ENCODE results near the gene THSD7A. TPM values are rescaled to one million over a fixed set of nuclear protein-coding genes. Genes with fewer than 3 reads are reported as not detected.

The THSD7A gene
- total RNA-seq, 1 donor from 2014 or later, result 3.5 TPM

DNA sequence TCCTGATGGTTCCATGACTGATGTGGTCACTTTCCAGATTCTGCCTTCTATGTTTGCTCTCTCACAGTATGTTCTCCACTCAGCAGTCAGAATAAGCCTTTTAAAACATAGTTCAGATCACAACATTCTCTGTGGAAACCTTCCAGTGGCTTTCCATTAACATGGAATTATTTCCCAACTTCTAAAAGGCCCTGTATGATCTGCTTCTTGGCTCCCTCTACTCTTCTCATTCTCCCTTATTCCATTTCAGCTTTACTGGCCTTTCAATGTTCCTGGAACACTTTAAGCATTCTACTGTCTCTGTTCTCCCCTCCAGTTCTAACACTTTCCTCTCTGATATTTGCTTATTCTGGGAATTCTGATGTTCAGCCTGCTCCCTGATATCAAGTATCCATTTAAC is 325.6 kb downstream of the THSD7A start:
- H3K9me3 Mint-ChIP-seq (ENCODE audit: unreplicated experiment), result peaks cover 3% of the 10 kb centered on the region
- Histone ChIP-seq H3K79me2 (ENCODE audit: insufficient read depth, low read length) (no peaks in the 10 kb centered on the region), H3K27me3 (ENCODE audit: insufficient read depth, low read length) (no peaks in the 10 kb centered on the region), H3K9me3 (ENCODE audit: insufficient read depth, low read depth, low read length) (no peaks in the 10 kb centered on the region), H3K27ac (ENCODE audit: low read depth, low read length) (no peak overlapping the region), H3K4me2 (ENCODE audit: low read length) (no peak overlapping the region), H3K36me3 (ENCODE audit: insufficient read depth, low read length) (no peaks in the 10 kb centered on the region), H2AFZ (ENCODE audit: low read depth, low read length) (no peak overlapping the region), H3K4me3 (ENCODE audit: insufficient read depth, low read depth, low read length) (no peak overlapping the region), H4K20me1 (ENCODE audit: insufficient read depth, low read length) (no peaks in the 10 kb centered on the region), H3K4me1 (ENCODE audit: insufficient read depth, low read length) (no peaks in the 10 kb centered on the region), H3K9ac (ENCODE audit: low read length) (no peak overlapping the region)
- DNase-seq (ENCODE audit: low read depth), result no peak
- H3K4me1 Mint-ChIP-seq (ENCODE audit: low read depth, unreplicated experiment), result no peaks in the 10 kb centered on the region
- H3K27ac Mint-ChIP-seq (ENCODE audit: unreplicated experiment), result no peak overlapping the region
- TF ChIP-seq EZH2 (IDR thresholded peaks at IDR 0.05; ENCODE audit: insufficient read depth, low read length) (no peak), CTCF (IDR thresholded peaks at IDR 0.05; ENCODE audit: insufficient read depth, low read depth, low read length) (no peak)
- no peaks in the 10 kb centered on the region for H3K36me3 Mint-ChIP-seq (ENCODE audit: low read depth, unreplicated experiment)
- H3K4me3 Mint-ChIP-seq (ENCODE audit: unreplicated experiment), result no peak overlapping the region
- no peaks in the 10 kb centered on the region for H3K27me3 Mint-ChIP-seq (ENCODE audit: low read depth, unreplicated experiment)
- FAIRE-seq, result no peak

GRCh38 chr7:11505471-11505985 is 326.5 kb downstream of the THSD7A start:
- H3K27me3 ChIP-seq (ENCODE audit: insufficient read depth, low read length), result no peaks in the 10 kb centered on the region
- H3K79me2 ChIP-seq (ENCODE audit: insufficient read depth, low read length), result no peaks in the 10 kb centered on the region
- Mint-ChIP-seq H3K4me3 (ENCODE audit: unreplicated experiment) (no peak overlapping the region), H3K27ac (ENCODE audit: unreplicated experiment) (no peak overlapping the region), H3K4me1 (ENCODE audit: low read depth, unreplicated experiment) (no peaks in the 10 kb centered on the region), H3K36me3 (ENCODE audit: low read depth, unreplicated experiment) (no peaks in the 10 kb centered on the region), H3K9me3 (ENCODE audit: unreplicated experiment) (peaks cover 4% of the 10 kb centered on the region), H3K27me3 (ENCODE audit: low read depth, unreplicated experiment) (no peaks in the 10 kb centered on the region)
- TF ChIP-seq EZH2 (IDR thresholded peaks at IDR 0.05; ENCODE audit: insufficient read depth, low read length) (no peak), CTCF (IDR thresholded peaks at IDR 0.05; ENCODE audit: insufficient read depth, low read depth, low read length) (no peak)
- no peaks in the 10 kb centered on the region for H3K36me3 ChIP-seq (ENCODE audit: insufficient read depth, low read length)
- no peak overlapping the region for H3K4me3 ChIP-seq (ENCODE audit: insufficient read depth, low read depth, low read length)
- DNase-seq (ENCODE audit: low read depth) (no peak), FAIRE-seq (no peak)
- H4K20me1 ChIP-seq (ENCODE audit: insufficient read depth, low read length), result no peaks in the 10 kb centered on the region
- H3K9ac ChIP-seq (ENCODE audit: low read length), result no peak overlapping the region
- H3K4me1 ChIP-seq (ENCODE audit: insufficient read depth, low read length), result no peaks in the 10 kb centered on the region
- no peak overlapping the region for H3K27ac ChIP-seq (ENCODE audit: low read depth, low read length)
- H2AFZ ChIP-seq (ENCODE audit: low read depth, low read length), result no peak overlapping the region
- H3K9me3 ChIP-seq (ENCODE audit: insufficient read depth, low read depth, low read length), result no peaks in the 10 kb centered on the region
- H3K4me2 ChIP-seq (ENCODE audit: low read length), result no peak overlapping the region

DNA sequence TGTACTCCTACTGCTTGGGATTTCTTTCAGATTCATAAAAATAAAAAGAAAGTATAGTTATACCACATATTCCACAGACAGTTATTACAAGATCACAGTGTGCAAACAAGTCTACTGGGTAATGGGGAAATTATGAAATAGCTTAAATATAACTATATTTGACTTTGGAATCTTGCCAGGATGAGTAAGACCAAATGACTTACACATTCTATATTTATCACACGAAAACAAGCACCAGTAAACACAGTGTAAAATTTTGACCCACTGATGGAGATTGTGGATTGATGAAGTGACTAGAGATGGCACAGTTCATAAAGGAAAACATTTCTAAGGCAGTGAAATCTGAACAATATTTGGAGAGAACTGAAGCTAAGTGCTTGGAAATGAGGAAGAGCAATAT is 339.7 kb downstream of the THSD7A start:
- Histone ChIP-seq H3K4me3 (ENCODE audit: insufficient read depth, low read depth, low read length) (no peak overlapping the region), H3K9ac (ENCODE audit: low read length) (no peak overlapping the region), H2AFZ (ENCODE audit: low read depth, low read length) (no peak overlapping the region), H3K27ac (ENCODE audit: low read depth, low read length) (no peak overlapping the region), H3K79me2 (ENCODE audit: insufficient read depth, low read length) (no peaks in the 10 kb centered on the region), H3K4me2 (ENCODE audit: low read length) (no peak overlapping the region), H3K9me3 (ENCODE audit: insufficient read depth, low read depth, low read length) (no peaks in the 10 kb centered on the region), H4K20me1 (ENCODE audit: insufficient read depth, low read length) (no peaks in the 10 kb centered on the region), H3K4me1 (ENCODE audit: insufficient read depth, low read length) (no peaks in the 10 kb centered on the region), H3K27me3 (ENCODE audit: insufficient read depth, low read length) (no peaks in the 10 kb centered on the region), H3K36me3 (ENCODE audit: insufficient read depth, low read length) (no peaks in the 10 kb centered on the region)
- no peak for TF ChIP-seq EZH2 (IDR thresholded peaks at IDR 0.05; ENCODE audit: insufficient read depth, low read length)
- TF ChIP-seq CTCF (IDR thresholded peaks at IDR 0.05; ENCODE audit: insufficient read depth, low read depth, low read length), result no peak
- DNase-seq (ENCODE audit: low read depth) (peak; percentile 3), FAIRE-seq (no peak)
- Mint-ChIP-seq H3K4me3 (ENCODE audit: unreplicated experiment) (no peak overlapping the region), H3K27ac (ENCODE audit: unreplicated experiment) (no peak overlapping the region), H3K27me3 (ENCODE audit: low read depth, unreplicated experiment) (no peaks in the 10 kb centered on the region), H3K36me3 (ENCODE audit: low read depth, unreplicated experiment) (no peaks in the 10 kb centered on the region), H3K4me1 (ENCODE audit: low read depth, unreplicated experiment) (no peaks in the 10 kb centered on the region), H3K9me3 (ENCODE audit: unreplicated experiment) (no peaks in the 10 kb centered on the region)
